ENCODE results near the gene SPEN.

SPEN gene

DNA sequence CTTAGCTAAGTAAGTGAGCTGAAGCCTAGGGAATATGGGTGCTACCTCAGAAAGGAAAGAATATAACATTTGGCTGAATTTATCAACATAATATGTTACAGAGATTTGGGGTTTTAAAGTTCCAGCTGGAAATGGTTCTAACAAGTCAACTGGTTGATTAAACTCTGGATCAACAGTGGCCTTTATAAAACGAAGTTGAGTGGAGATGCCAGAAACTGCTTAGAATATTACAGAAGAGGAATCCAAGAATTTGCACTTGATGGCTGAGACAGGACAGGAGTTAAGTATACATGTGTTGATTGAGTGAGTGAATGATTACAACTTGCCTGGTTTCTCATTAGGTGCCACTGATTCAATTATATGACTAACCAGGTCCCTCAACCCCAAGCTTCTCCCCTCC is 135.8 kb downstream of the SPEN start:
- Histone ChIP-seq H3K27me3 (ENCODE audit: control insufficient read depth, insufficient read depth, low read length) (no peaks in the 10 kb centered on the region), H3K4me1 (ENCODE audit: control insufficient read depth, insufficient read depth, low read length) (no peaks in the 10 kb centered on the region), H3K36me3 (ENCODE audit: control insufficient read depth, insufficient read depth, low read length) (no peaks in the 10 kb centered on the region), H3K9me3 (ENCODE audit: control insufficient read depth, insufficient read depth, low read length) (no peaks in the 10 kb centered on the region), H3K9ac (ENCODE audit: low read depth, low read length) (no peak overlapping the region), H3K4me3 (ENCODE audit: low read depth, low read length) (no peak overlapping the region), H3K27ac (ENCODE audit: low read depth, low read length) (no peak overlapping the region)

DNA sequence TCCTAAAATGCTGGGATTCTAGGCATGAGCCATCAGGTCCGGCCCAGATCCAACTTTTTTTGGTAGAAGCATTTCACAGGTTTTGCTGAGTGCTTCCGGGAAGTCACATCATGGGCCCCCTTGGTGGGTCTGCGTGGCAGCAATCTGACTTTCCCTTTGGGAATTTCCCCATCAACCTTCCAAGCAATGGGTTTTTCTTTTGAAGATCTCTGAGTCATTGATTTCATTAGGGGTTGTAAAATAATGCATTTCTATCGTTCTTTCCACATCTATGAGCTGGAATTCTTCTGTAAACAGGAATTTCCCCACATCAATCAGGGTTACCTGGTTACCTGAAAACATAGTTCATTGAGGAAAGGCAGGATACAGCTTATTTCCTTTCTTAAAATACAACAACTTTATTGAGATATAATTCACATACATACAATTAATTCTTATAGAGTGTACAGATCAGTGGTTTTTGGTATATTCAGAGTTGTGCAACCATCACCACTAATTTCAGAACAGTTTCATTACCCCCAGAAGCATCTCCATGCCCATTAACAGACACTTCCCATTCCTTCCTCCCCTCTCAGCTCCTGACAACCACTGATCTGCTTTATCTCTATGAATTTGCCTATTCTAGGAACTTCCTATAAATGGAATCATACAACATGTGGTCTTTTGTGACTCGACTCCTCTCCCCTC is 138.2 kb downstream of the SPEN start:
- Histone ChIP-seq H3K36me3 (ENCODE audit: control insufficient read depth, insufficient read depth, low read length) (no peaks in the 10 kb centered on the region), H3K9me3 (ENCODE audit: control insufficient read depth, insufficient read depth, low read length) (no peaks in the 10 kb centered on the region), H3K9ac (ENCODE audit: low read depth, low read length) (no peak overlapping the region), H3K4me3 (ENCODE audit: low read depth, low read length) (no peak overlapping the region), H3K4me1 (ENCODE audit: control insufficient read depth, insufficient read depth, low read length) (no peaks in the 10 kb centered on the region), H3K27me3 (ENCODE audit: control insufficient read depth, insufficient read depth, low read length) (no peaks in the 10 kb centered on the region), H3K27ac (ENCODE audit: low read depth, low read length) (no peak overlapping the region)

DNA sequence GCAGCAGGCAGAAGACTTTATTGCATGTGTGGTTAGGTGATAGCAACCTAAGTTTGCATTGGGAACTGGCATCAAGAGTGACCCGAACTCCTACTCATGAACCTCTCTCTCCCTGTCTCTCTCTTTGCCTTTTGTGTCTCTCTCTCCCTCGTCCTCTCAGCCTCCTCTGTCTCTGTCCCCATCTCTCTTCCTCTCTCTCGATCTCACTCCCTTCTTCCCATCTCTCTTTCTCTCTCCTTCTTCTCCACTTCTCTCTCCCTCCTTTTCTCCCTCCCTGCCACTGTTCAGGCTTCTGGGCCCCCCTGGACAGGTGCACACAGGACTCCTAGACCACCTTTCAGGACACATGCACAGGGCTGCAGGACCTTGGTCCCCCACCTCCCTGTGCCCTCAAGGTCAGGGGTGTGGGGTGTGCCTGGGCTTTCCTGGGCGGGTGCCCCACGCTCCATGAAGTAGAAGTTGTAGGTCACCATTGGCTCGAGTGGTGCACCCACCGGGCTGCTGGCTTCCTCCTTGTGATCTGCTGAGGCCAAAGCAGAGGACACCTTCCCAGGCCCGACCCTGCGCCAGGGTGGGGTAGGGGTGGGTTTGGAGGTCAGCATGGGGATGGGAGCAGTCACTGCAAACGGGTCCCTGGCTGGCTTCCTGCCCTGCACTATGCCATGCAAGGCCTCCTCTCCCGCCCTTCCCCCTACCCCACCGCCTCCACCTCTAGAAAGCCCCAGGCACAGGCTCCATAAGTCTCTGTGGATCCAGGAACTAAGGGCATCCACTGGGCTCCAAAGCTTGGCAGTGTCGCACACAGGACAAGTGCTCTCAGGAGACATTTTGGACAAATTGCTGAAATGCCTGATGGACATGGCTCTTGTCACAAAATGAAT is 141.6 kb downstream of the SPEN start:
- Histone ChIP-seq H3K36me3 (ENCODE audit: control insufficient read depth, insufficient read depth, low read length) (no peaks in the 10 kb centered on the region), H3K4me3 (ENCODE audit: low read depth, low read length) (no peak overlapping the region), H3K27ac (ENCODE audit: low read depth, low read length) (no peak overlapping the region), H3K9me3 (ENCODE audit: control insufficient read depth, insufficient read depth, low read length) (no peaks in the 10 kb centered on the region), H3K27me3 (ENCODE audit: control insufficient read depth, insufficient read depth, low read length) (no peaks in the 10 kb centered on the region), H3K9ac (ENCODE audit: low read depth, low read length) (no peak overlapping the region), H3K4me1 (ENCODE audit: control insufficient read depth, insufficient read depth, low read length) (no peaks in the 10 kb centered on the region)

DNA sequence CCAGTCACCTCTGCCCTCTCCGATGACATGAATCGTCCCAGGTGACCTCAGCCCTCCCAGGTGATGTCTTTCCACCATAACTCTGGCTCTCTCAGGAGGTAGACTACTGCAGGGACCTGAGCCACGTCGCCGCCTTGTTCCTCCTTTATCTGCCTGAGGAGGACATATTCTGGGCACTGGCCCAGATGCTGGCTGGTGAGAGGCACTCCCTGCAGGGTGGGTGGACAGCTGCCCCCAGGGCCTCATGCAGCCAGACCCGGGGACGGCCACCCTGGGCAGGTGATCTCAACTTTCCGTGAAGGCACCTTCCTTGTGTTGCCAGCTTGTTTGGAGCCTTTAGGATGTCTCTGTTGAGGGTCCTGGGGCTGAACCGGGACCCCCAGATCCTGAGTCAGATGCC is 142.3 kb downstream of the SPEN start:
- no peak overlapping the region for H3K4me3 ChIP-seq (ENCODE audit: low read depth, low read length)
- H3K4me1 ChIP-seq (ENCODE audit: control insufficient read depth, insufficient read depth, low read length) = no peaks in the 10 kb centered on the region
- H3K27me3 ChIP-seq (ENCODE audit: control insufficient read depth, insufficient read depth, low read length) = no peaks in the 10 kb centered on the region
- no peak overlapping the region for H3K9ac ChIP-seq (ENCODE audit: low read depth, low read length)
- H3K9me3 ChIP-seq (ENCODE audit: control insufficient read depth, insufficient read depth, low read length) = no peaks in the 10 kb centered on the region
- no peak overlapping the region for H3K27ac ChIP-seq (ENCODE audit: low read depth, low read length)
- no peaks in the 10 kb centered on the region for H3K36me3 ChIP-seq (ENCODE audit: control insufficient read depth, insufficient read depth, low read length)
